Stomach (tissue), 4 donors: ENCODE data around the gene MED17.

ENCODE experiments used
- CTCF ChIP-seq, 7 experiments: fragments of 450-650 bp in 4 of 7; fragments of 200-600 bp in 3 of 7; sonication (generic) in 3 of 7; IDR thresholded peaks; one replicate each; pipeline ENCODE4 v1.5.1; 2016 to 2019; ENCODE audit warnings: antibody characterized with exemption in 7 of 7, control low read depth in 2 of 7, mild to moderate bottlenecking in 1 of 7
- EP300 ChIP-seq: sonication (generic); formaldehyde crosslinking; IDR thresholded peaks from one replicate; pipeline ENCODE4 v1.6.1; 2017; ENCODE audit warnings: antibody characterized with exemption
- POLR2A ChIP-seq, 4 donors: fragments of 450-650 bp; IDR thresholded peaks; one replicate each; pipeline ENCODE4 v1.6.1; 2016; ENCODE audit warnings: antibody characterized with exemption in 4 of 4, control low read depth in 2 of 4, mild to moderate bottlenecking in 1 of 4, moderate library complexity in 1 of 4

- TF ChIP-seq POLR2A (IDR thresholded peaks at IDR 0.05): peak in 2 of 4 donors; percentile 68 to 84
- TF ChIP-seq CTCF (IDR thresholded peaks at IDR 0.05): peak in 3 of 7 experiments; percentile 5 to 26 (median 14)
- no peak for TF ChIP-seq EP300
Measured at GRCh38 chr11:93741094-93741881, 42.8 kb upstream of the MED17 start, which contains the start of the genes C11orf54 and TAF1D.
